ENCODE measurements around the gene COMT.

Gene COMT

GRCh38 chr22:19970479-19971275, 29.1 kb downstream of the COMT start:
- peak; percentile 50 to 56 for DNase-seq

- no peak for DNase-seq
Measured at GRCh38 chr22:19971276-19972124, 29.9 kb downstream of the COMT start.

GRCh38 chr22:19972251-19972650, 30.7 kb downstream of the COMT start:
- no peak for DNase-seq

GRCh38 chr22:19972652-19973550, 31.3 kb downstream of the COMT start:
- no peak for DNase-seq

GRCh38 chr22:19973551-19974267, 32.1 kb downstream of the COMT start:
- DNase-seq: no peak

GRCh38 chr22:19974268-19974861, 32.8 kb downstream of the COMT start:
- peak; percentile 93 to 96 for DNase-seq

- DNase-seq: peak; percentile 61 to 74
Measured at GRCh38 chr22:19974935-19975706, 33.5 kb downstream of the COMT start.

GRCh38 chr22:19975707-19976035, 34.1 kb downstream of the COMT start:
- DNase-seq: no peak

- no peak for DNase-seq
Measured at GRCh38 chr22:19976671-19977070, 35.1 kb downstream of the COMT start.

GRCh38 chr22:19977296-19978243, 36.0 kb downstream of the COMT start:
- DNase-seq: no peak

GRCh38 chr22:19978748-19979147, 37.2 kb downstream of the COMT start:
- no peak for DNase-seq

- no peak for DNase-seq
Measured at GRCh38 chr22:19979712-19980493, 38.3 kb downstream of the COMT start.

GRCh38 chr22:19980766-19981165, 39.2 kb downstream of the COMT start:
- DNase-seq: no peak

- no peak for DNase-seq
Measured at GRCh38 chr22:19981171-19981960, 39.8 kb downstream of the COMT start.

GRCh38 chr22:19981961-19982920, 40.7 kb downstream of the COMT start:
- DNase-seq: no peak

- DNase-seq: no peak
Measured at GRCh38 chr22:19982991-19983578, 41.5 kb downstream of the COMT start.

GRCh38 chr22:19983741-19984140, 42.2 kb downstream of the COMT start:
- DNase-seq: no peak

All from NCI-H2081 (cell line).